ENCODE results near the gene GJA3. TPM values are rescaled to one million over a fixed set of nuclear protein-coding genes. Genes with fewer than 3 reads are reported as not detected.
A peak's percentile ranks its signal among the peaks of the same experiment; 100 is the strongest.

Gene GJA3
- total and polyA plus RNA-seq, 2 donors (not counting 3 experiments of a cell fraction or from before 2014, with no cell fraction given) = not detected

DNA sequence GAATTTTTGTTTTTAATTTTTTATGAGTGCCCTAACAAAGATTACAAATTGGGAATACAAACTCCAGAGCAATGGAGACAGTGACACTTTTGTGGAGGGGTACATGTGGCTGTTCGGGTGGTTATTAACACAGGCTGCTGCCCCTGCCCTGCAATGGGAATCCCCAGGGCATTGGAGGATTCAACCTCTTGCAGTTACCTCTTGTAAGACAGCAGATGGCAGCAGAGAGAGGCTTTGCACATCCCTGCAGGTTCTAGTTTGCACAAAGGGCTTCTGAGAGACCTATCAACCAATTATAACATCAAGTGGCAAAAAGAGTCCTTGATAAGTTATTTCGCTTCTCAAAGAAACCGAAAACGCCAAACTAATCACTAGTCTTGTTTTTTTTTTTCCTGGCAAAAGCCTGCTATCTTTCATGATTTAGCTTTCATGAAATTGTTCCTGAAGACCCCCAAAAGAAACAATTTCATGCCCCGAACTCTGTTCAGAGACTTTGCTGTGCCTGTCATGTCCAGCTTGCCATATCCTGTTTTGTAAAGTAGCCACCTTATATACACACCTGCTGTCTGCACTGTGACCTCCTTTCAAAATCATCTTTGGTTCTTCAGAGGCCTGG is 21.5 kb upstream of the GJA3 start:
- Histone ChIP-seq H2AFZ (ENCODE audit: low read depth, low read length) (no peak overlapping the region), H3K9me1 (replicated peaks; ENCODE audit: control insufficient read depth, extremely low read depth, insufficient read depth, low read length) (no peaks in the 10 kb centered on the region), H3K79me2 (ENCODE audit: control insufficient read depth, insufficient read depth, low read length) (no peaks in the 10 kb centered on the region), H3K36me3 (ENCODE audit: control insufficient read depth in 2 of 2, extremely low read depth in 1 of 2, insufficient read depth in 2 of 2, low read length in 2 of 2) (no peaks in the 10 kb centered on the region), H3K4me2 (ENCODE audit: insufficient read depth, low read length) (no peak overlapping the region), H3K9ac (replicated peaks; ENCODE audit: extremely low read depth, insufficient read depth, low read length) (no peak overlapping the region), H3K4me1 (ENCODE audit: control insufficient read depth, extremely low read depth, insufficient read depth, low read length) (no peaks in the 10 kb centered on the region), H3K4me3 (replicated peaks in 1 of 3; ENCODE audit: insufficient read depth in 1 of 3, low read depth in 1 of 3, low read length in 3 of 3) (no peak overlapping the region), H3K27ac (ENCODE audit: insufficient read depth, low read depth, low read length) (no peak overlapping the region), H4K20me1 (replicated peaks; ENCODE audit: control insufficient read depth, extremely low read depth, insufficient read depth, low read length) (no peaks in the 10 kb centered on the region), H3K27me3 (ENCODE audit: control insufficient read depth in 2 of 2, insufficient read depth in 2 of 2, low read length in 2 of 2) (peaks cover 28 to 45% of the 10 kb centered on the region in 2 experiments), H3K9me3 (replicated peaks; ENCODE audit: control insufficient read depth, insufficient read depth, low read length) (no peaks in the 10 kb centered on the region)
- ChIA-PET POLR2A (no interaction called here), CTCF (interaction anchor here (0.7 to 1.7 kb wide), 10 partner anchors 9 to 743 kb away, joined by 3 to 7 read pairs (median 4); no protein-coding TSS in a partner anchor)
- FAIRE-seq (peak; percentile 94), DNase-seq (ENCODE audit: low read depth, low spot score) (peak; percentile 68)
- intact Hi-C loops (cut with micrococcal nuclease) = loop anchor here (1.0 to 2.0 kb wide), 2 partner anchors 307 to 742 kb away; no protein-coding TSS in a partner anchor
- TF ChIP-seq, protein P1, sequence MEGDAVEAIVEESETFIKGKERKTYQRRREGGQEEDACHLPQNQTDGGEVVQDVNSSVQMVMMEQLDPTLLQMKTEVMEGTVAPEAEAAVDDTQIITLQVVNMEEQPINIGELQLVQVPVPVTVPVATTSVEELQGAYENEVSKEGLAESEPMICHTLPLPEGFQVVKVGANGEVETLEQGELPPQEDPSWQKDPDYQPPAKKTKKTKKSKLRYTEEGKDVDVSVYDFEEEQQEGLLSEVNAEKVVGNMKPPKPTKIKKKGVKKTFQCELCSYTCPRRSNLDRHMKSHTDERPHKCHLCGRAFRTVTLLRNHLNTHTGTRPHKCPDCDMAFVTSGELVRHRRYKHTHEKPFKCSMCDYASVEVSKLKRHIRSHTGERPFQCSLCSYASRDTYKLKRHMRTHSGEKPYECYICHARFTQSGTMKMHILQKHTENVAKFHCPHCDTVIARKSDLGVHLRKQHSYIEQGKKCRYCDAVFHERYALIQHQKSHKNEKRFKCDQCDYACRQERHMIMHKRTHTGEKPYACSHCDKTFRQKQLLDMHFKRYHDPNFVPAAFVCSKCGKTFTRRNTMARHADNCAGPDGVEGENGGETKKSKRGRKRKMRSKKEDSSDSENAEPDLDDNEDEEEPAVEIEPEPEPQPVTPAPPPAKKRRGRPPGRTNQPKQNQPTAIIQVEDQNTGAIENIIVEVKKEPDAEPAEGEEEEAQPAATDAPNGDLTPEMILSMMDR (IDR thresholded peaks at IDR 0.05; ENCODE audit: extremely low read depth in 1 of 2, insufficient read depth in 1 of 2, low read depth in 1 of 2, low read length in 2 of 2) = peak; percentile 74 to 78
- TF ChIP-seq EZH2 (IDR thresholded peaks at IDR 0.05; ENCODE audit: borderline replicate concordance, low read depth, low read length, severe bottlenecking) (no peak), POLR2AphosphoS5 (IDR thresholded peaks at IDR 0.05; ENCODE audit: insufficient read depth, low read depth, low read length) (no peak), FOS (IDR thresholded peaks at IDR 0.05; ENCODE audit: borderline replicate concordance, insufficient read depth, low read length) (no peak), MYC (IDR thresholded peaks at IDR 0.05; ENCODE audit: low read depth, low read length) (no peak)
- BruUV-seq (replicated peaks) = no TSS peak
- dilution Hi-C loops (cut with MboI; ENCODE audit: extremely low pct_ligation_motif_present, low sequenced_read_pairs) = no loop called here

Measured in endothelial cell of umbilical vein (primary cell).